HL-60/S4 (cell line): ENCODE measurements around the gene IFI6.
"Not testable (repeated sequence)": the region's sequence is repeated elsewhere in the genome, so short reads cannot be mapped to it uniquely, and the experiment has no call there.

Experiments
- in situ Hi-C: fragments of 300-500 bp; cut with MboI; formaldehyde crosslinking; loops from 2 replicates; pipeline ENCODE4 v1.14.3; 2022; ENCODE audit warnings: low sequenced_read_pairs

The IFI6 gene, protein sequence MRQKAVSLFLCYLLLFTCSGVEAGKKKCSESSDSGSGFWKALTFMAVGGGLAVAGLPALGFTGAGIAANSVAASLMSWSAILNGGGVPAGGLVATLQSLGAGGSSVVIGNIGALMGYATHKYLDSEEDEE

DNA sequence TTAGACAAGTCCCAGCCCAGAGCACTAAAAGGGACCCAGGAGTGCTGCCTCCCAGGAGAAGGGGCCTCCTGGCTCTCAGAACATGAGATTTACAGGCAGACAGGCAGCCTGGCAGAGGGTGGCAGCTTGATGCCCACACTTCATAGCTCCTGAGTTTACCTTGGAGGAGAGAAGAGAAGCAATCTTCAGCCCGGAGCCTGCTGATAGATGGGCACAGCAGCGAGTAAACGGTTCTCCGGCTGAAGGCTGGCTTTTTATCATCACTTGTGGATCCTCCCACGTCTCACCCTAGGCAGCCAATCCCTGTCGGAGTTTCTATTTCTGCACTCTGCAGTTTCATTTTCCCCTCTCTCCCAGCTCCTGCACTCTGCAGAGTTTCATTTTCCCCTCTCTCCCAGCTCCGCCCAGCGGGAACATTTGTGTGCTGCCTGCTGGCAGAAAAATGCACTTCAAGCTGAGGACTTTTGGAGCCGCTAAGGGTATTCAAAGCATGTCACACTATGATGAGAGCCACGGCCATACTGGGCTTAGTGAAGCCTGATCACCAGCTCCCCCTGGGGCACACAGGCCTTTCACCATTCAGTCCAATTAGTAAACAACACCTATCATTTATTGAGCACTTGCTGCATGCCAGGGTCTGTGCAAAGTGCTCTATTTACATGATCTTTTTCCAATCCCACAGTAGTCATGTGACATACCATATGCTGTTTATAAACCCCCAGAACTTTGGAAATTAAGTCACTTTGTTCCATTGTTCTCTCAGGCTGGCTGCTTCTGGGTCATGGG, at the start of gene IFI6:
Gene IFI6 (minus strand): TSS at position 229 of the 786 bp plus-strand sequence. CDS start 2,878 bp downstream, outside the sequence.
- in situ Hi-C loops: no loop called here

DNA sequence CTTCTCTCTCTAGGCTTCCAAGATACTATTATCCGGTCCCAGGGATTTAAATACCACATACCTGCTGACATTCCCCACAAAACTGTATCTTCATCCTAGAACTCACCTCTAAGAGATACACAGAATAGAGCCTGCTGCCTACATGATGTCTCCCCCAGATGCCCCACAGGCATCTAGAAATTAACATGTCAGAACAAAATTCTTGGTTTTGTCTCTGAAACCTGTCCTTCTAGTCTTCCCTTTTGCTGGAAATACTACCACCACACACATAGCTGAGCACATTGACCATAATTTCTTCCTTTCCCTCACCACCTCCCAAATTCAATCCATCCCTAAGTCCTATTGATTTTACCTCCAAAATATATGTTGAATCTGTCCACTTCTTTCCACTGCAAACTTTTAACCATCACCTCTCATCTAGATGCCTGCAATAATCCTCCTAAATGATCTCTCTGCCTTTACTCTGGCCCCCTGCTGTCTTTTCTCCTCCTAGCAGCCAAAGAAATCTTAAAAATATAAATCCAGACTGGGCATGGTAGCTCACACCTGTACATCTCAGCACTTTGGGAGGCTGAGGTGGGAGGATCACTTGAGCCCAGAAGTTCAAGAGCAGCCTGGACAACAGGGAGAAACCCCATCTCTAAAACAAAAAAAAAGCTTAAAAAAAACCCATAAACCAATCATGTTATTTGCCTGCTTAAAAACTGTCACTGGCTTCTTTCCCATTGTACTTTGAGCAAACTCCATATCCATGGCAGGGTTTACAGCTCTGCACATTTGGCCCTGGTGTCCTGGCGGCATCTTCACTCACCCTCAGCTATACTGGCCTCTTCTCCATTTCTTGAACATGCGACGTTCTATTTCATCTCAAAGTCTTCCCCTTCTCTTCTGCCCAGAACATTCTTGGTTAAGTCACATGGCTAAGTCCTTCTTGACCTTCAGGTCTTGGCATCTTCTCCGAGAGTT, 47.6 kb upstream of the IFI6 start:
- in situ Hi-C loops: no loop called here

DNA sequence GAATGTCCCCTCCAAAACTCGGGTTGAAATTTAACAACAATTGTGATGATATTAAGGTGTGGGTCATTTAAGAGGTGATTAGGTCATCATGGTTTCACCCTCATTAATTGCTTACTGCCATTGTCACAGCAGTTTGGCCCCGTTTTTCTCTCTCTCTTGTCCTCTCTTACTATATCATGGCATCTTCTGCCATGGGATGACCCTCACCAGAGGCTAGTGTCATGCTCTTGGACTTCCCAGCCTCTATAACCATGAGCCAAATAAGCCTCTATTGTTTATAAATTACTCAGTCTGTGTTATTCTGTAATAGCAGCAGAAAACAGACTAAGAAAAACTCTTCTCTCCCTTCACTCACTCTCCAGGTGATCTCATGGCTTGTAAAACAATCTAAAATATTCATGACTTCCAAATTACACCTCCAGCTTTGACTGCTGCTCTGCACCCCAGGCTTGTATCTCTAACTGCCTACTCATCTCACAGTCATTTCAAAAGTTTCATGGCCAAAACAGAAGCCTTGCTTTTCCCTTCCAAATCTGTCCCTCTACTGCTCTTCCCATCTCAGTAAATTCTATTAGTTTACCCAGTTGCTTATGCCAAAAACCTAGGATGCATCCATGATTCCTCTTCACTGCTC, 44.4 kb upstream of the IFI6 start:
- in situ Hi-C loops: no loop called here

DNA sequence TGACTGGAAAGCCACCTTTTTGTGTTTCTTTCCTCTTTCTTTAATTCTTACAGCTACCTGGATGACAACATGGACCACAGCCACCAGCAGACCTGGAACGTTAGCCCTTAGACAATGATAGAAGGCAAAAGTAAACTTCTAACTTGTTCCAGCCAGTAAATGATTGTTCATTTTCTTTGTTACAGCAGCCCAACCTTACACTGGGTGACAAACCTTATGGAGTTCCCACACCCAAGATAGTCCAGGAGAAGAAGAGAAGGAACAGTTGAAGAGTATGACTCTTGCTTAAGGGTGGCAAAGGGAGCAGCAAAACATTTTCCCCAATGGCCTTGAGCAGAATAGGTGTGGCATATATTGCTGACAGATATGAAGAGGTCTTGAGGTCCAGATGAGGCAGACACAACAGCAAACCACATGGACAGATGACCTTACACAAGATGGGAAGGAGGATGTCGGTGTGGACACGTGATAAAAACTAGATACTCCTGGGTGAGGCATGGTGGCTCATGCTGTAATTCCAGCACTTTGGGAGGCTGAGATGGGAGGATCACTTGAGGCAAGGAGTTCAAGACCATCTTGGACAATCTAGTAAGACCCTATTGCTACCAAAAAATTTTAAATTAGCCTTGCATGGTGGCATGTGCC, 42.0 kb upstream of the IFI6 start:
- in situ Hi-C loops: no loop called here

DNA sequence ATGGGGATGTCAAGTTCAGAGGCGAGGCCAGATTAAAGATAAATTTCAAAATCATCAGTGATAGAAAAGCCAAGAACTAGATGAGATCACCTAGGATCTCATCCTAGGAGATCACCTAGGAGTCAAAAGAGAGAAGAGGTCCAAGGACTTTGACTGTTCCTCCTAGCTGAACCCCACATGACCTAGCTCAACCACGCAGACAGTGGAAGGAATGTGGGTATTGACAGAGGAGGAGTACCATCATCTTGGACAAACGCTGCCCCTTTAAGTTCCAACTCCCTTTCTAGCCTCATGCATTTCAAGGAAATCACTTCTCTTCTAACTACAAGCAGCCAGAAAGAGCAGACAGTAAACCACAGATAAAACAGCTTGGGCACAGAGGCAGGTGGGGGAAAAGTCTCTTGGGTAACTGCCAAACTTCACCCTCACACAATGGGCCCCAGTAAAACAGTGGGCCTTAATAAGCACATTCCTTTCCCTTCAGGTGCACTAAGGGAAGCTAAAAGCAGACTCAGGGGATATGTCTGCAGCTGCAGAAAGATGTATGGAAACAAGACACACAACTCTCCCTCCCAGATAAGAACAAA, 41.2 kb upstream of the IFI6 start:
- in situ Hi-C loops: no loop called here

DNA sequence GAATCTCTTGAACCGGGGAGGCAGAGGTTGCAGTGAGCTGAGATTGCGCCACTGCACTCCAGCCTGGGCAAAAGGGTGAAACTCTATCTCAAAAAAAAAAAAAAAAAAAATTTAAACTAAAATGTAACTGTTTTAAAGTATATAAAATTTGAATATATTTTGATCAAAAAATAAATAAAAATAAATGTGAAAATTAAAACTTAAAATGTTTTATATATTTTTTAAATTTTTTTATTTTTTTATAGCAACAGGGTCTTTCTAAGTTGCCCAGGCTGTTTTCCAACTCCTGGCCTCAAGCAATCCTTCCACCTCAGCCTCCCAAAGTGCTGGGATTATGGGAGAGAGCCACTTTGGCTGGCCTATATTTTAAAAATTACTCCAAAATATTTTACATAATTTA, 38.6 kb upstream of the IFI6 start:
- in situ Hi-C loops: no loop called here

DNA sequence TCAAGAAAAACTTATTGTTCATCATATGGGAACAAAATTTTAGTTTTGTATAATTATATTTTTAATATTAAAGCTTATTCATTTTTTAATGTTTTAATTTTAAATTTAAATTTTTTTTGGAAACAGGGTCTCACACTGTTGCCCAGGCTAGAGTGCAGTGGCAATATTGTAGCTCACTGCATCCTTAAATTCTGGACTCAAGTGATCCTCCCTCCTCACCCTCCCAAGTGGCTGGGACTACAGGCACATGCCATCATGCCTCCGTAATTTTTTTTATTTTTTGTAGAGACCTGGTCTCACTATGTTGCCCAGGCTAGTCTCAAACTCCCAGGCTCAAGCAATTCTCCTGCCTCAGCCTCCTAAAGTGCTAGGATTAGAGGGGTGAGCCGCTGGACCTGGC, 33.6 kb upstream of the IFI6 start:
- in situ Hi-C loops: no loop called here

DNA sequence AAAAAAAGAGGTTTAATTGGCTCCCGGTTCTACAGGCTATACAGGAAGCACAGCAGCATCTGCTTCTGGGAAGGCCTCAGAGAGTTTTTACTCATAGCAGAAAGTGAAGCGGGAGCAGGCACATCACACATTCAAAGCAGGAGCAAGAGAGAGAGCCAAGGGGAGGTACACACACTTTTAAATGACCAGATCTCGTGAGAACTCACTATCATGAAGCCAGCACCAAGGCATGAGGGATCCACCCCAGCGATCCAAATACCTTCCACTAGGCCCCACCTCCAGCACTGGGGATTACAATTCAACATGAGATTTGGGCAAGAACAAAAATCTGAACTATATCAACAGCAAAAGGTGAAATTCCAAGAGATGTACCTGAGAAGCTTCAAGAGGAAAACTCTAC, 33.0 kb upstream of the IFI6 start:
- in situ Hi-C loops: no loop called here

DNA sequence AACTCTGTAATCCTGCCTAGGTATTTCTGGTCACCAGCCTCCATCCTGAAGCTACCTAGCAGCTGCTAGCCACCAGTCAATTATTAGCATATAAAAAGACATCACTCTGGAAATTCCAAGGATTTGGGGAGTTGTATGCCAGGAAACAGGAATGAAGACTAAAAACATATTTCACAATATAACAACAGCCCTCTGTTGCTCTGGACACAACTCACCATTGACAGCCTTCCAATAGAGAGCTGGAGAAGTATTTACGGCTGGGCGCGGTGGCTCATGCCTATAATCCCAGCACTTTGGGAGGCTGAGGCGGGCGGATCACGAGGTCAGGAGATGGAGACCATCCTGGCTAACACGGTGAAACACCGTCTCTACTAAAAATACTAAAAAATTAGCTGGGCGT, 24.8 kb upstream of the IFI6 start:
- in situ Hi-C loops: not testable (repeated sequence)

DNA sequence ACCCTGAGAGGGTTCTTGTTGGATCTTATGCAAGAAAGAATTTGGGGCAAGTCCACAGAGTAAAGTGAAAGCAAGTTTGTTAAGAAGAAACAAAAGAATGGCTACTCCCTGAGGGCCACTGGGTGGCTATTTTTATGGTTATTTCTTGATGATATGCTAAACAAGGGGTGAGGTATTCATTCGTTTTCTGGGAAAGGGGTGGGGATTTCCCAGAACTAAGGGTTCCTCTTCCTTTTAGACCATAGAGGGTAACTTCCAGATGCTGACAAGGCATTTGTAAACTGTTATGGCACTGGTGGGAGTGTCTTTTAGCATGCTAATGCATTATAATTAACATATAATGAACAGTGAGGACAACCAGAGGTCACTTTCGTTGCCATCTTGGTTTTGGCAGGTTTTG, 18.2 kb upstream of the IFI6 start:
- in situ Hi-C loops: no loop called here

DNA sequence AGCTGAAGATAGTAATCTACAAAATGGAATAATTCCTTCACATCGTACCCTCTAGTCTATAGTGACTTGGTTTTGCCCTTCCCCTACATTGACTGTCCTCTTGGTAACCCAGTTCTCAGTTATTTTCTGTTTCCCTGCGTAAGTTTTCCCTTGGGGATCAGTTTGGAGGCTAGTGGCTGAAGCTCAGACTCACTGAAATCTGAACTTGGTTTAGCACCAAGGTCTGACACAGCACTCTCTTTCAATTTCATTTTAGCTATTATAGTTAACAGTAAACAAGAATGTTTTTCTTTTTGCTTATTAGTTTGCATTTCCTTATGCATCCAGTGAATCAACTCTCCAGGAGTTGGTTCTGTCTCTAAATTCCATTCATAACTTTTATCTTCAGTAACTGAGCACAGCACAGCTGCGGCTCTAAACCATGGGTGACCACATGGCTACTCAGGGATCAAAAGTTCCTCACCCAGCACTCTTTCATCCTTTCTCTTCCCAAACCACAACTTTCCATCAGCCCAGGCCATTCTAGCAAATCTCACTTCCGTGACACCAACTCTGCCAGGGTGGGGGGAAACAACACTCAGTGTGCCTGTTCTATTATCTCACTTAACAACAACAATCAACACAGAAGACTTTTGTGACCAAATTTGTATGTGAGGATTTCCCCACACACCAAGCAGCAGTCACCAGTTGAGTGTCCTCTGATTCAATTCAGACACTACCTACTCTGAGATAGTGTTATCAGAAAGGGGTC, 17.6 kb upstream of the IFI6 start:
- in situ Hi-C loops: no loop called here

DNA sequence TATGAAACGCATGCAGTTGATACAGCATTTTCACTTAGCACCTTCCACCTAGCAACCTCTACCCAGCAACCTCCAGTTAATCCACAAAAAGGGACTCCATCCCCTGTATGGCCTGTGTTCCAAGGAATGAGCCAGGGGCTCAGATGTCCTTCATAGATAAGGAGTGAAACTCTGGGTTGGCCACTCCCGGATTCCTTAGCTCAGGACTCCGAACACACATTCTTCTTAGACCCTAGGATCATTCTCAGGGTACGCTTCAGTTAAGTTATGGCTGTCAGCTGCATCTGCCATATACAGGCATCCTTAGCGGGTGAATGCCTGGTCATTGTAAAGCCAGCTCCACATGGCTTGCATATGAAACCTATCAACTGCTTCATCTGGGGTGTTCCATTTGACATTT, 15.9 kb upstream of the IFI6 start:
- in situ Hi-C loops: no loop called here

DNA sequence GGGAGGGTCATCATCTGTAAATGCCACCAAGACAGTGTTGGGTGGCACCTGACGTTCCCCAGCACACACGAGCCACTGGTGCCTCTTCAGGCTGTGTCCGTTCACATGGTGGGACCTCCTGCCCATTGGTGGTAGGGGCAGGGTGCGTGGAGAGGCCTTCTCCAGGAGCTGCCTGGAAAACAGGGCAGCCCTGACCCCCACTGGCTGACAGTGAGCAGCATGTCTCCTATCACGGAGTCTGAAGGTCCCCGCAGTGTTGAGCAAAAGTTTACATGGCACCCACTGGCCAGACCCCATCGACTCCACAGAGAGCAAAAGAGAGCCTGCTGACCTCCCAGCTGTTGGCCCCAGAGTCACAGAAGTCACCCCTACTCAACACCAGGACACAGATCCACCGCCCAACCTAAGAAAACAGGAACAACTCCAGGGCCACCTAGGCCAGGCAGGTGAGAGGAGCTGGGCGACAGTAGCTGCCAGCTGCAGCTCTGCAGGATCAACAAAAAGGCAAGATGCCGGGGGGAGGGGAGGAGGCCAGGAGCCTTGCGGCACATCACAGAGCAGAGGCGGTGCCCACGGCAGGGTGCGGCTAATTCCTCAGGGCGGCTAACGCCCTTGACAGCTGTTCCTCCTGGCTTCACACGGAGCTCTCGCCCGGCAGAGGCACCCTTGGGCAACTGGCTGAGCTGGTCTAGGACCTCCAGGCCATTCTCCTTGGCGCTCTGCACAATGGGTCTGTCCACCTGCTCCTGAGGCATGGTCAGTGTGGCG, 14.4 kb upstream of the IFI6 start:
- in situ Hi-C loops: no loop called here

DNA sequence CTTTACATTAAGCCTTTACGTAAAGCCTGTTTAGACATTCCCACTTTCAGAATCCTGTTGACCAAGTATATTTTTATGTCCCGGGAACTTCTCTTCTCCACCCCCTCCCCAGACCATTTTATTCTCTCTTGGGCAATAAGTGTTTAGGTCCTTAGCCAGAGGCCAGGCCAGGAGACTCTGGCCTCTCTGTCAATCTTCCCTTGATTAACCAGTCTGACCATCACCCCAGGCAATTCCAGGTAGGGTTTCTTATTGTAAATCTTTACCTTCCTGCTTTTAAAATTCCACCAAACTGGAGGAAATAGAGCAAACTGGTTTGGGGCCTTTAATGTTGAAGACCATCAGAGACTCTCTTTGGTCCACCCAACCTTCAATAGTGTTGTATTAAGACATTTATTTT, 12.2 kb upstream of the IFI6 start:
- in situ Hi-C loops: no loop called here

DNA sequence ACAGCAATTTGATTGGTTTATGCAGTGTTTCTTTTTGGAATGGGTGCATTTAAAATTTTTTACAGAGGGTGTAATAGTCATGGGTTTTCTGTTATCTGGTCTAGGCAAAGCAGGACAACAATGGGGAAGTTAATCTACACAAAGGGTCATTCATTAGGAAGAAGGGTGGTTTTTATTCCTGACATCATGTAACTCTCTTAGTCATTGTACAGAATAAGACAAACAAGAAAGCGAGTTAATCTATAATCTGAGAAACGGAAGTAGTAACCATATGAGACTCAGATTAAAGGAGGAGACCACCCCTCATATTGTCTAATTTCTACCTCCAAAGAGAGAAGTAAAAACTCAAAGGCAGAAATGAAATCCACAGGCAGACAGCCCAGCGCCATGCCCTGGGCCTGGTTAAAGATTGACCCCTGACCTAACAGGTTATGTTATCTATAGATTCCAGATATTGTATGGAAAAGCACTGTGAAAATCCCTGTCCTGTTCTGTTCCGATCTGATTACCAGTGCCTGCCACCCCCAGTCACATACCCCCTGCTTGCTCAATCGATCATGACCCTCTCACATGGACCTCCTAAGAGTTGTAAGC, 10.5 kb upstream of the IFI6 start:
- in situ Hi-C loops: no loop called here

DNA sequence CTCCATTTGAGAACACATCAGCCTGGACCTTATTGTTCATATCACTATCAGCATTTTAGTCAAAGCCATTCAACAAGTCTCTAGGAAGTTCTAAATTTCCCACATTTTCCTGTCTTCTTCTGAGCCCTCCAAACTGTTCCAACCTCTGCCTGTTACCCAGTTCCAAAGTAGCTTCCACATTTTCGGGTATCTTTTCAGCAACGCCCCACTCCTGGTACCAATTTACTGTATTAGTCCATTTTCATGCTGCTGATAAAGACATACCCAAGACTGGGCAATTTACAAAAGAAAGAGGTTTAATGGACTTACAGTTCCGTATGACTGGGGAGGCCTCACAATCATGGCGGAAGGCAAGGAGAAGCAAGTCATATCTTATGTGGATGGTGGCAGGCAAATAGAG, 9.6 kb upstream of the IFI6 start:
- in situ Hi-C loops: not testable (repeated sequence)

DNA sequence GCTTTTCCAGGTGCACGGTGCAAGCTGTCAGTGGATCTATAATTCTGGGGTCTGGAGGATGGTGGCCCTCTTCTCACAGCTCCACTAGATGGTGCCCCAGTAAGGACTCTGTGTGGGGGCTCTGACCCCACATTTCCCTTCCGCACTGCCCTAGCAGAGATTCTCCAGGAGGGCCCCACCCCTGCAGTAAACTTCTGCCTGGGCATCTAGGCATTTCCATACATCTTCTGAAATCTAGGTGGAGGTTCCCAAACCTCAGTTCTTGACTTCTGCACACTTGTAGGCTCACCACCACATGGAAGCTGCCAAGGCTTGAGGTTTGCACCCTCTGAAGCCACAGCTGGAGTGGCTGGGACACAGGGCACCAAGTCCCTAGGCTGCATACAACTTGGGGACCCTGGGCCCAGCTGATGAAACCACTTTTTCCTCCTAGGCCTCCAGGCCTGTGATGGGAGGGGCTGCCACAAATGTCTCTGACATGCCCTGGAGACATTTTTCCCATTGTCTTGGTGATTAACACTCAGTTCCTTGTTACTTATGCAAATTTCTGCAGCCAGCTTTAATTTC, 8.3 kb upstream of the IFI6 start:
- in situ Hi-C loops: not testable (repeated sequence)

DNA sequence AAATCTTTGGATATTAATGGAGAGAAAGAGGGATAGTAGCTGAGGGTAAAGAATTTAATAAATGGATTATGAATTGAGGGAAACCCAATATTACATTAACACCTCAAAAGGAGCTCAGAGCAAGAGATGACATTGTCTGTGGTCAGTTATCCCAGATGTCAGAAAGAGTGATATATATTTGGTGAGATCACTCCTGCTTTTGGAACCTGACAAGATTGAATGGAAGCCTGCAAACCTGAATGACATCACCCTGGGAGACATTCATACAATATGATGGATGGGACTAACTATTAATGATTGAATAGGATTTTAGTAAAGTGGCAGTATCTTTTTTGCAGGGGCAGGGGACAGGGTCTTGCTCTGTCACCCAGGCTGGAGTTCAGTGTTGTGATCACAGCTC, 6.8 kb upstream of the IFI6 start:
- in situ Hi-C loops: no loop called here
